ENCODE results near the gene PTTG1.

PTTG1 gene

GRCh38 chr5:160475864-160476438 is 54.3 kb downstream of the PTTG1 start:
- no peak for DNase-seq

DNA sequence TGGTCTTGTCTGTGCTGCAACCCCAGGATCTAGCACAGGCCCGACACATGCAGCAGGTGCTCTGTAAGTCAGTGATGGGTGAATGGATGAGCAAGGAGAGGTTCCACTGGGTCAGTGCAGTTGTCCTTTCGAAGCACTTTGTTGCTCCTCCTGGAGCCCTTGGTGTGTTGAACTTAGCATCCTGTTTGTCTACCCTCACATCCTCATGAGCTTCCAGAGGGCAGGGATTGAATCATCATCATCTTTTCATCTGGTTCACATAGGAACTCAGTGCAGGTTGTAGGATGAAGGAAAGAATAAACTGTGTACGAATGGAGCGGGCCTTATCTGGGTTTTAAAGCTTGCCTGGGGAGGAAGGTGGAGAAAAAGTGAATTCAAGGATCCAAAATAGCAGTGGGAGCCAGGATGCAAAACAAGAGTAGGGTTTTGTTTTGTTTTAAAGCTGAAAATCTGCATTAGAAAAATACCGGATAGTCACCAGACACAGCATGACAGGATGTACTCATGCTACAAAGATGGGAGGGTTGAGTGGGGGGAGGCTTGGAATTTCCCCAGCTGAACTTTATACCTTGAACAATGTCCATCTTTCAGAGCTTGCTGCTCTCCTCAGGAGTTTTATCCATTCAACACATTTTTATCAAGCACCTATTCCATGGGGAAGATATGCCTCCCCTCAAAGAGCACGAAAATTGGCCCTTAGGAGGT is 55.8 kb downstream of the PTTG1 start:
- no peak for DNase-seq

- DNase-seq = no peak
Measured at GRCh38 chr5:160478163-160478562, 56.5 kb downstream of the PTTG1 start.

All from cortex of kidney (tissue), 1 donor.